OCI-LY7 (cell line): ENCODE results near the gene WNK4. TPM values are rescaled to one million over a fixed set of nuclear protein-coding genes. Genes with fewer than 3 reads are reported as not detected.
"Not testable (repeated sequence)": the region's sequence is repeated elsewhere in the genome, so short reads cannot be mapped to it uniquely, and the experiment has no call there.

Experiments
- Bru-seq: library from RNA; stranded (reverse); fragments of 400-500 nt; gene quantifications from one replicate; lab custom pipeline; 2021; lab: Mats Ljungman, UMichigan
- BruChase-seq, 2 experiments: library from RNA; stranded (reverse); fragments of 400-500 nt; gene quantifications; one replicate each; lab custom pipeline; 2021; lab: Mats Ljungman, UMichigan
- BruUV-seq: library from RNA; stranded (reverse); fragments of 400-500 nt; replicated peaks from 2 replicates; lab custom pipeline; 2021; lab: Mats Ljungman, UMichigan
- CTCF ChIA-PET: fragments of 300-600 bp; sonication (Branson Sonifier 250); formaldehyde crosslinking; loops from one replicate; lab custom pipeline; 2022; ENCODE audit warnings: antibody characterized with exemption; ENCODE audit not compliant: unreplicated experiment; lab: Charles Lee
- POLR2A ChIA-PET: fragments of 300-600 bp; sonication (Branson Sonifier 250); formaldehyde crosslinking; loops from one replicate; lab custom pipeline; 2022; ENCODE audit warnings: antibody characterized with exemption; lab: Charles Lee
- DNase-seq: peaks from one replicate; pipeline ENCODE4 v3.0.0-alpha.2; 2015; ENCODE audit warnings: low spot score
- H2AFZ ChIP-seq: fragments of 200-600 bp; sonication (generic), shearing (Covaris generic); 2 replicates; pipeline ENCODE4 v1.6.1; 2014; ENCODE audit warnings: mild to moderate bottlenecking, antibody characterized with exemption, low read length, moderate library complexity
- H3K27ac ChIP-seq: fragments of 200-600 bp; sonication (generic); 2 replicates; pipeline ENCODE4 v1.5.1; 2014; ENCODE audit warnings: mixed run types, low read depth, mild to moderate bottlenecking, moderate library complexity, low read length, inconsistent platforms; ENCODE audit not compliant: poor library complexity, severe bottlenecking
- H3K36me3 ChIP-seq: fragments of 200-600 bp; sonication (generic); 2 replicates; pipeline ENCODE4 v1.6.1; 2014; ENCODE audit warnings: mild to moderate bottlenecking, antibody characterized with exemption, low read length, moderate library complexity, mixed read lengths; ENCODE audit not compliant: insufficient read depth
- H3K4me1 ChIP-seq: fragments of 200-600 bp; sonication (generic); 2 replicates; pipeline ENCODE4 v1.5.1; 2014; ENCODE audit warnings: mild to moderate bottlenecking, low read length; ENCODE audit not compliant: insufficient read depth, poor library complexity, severe bottlenecking
- H3K4me2 ChIP-seq: fragments of 200-600 bp; sonication (generic); 2 replicates; pipeline ENCODE4 v1.6.1; 2014; ENCODE audit warnings: mild to moderate bottlenecking, low read length
- H3K4me3 ChIP-seq: fragments of 200-600 bp; sonication (generic); 2 replicates; pipeline ENCODE4 v1.5.1; 2014; ENCODE audit warnings: mild to moderate bottlenecking, low read depth, low read length; ENCODE audit not compliant: poor library complexity, severe bottlenecking
- H3K79me2 ChIP-seq: fragments of 200-600 bp; sonication (generic); 2 replicates; pipeline ENCODE4 v1.6.1; 2016; ENCODE audit warnings: low read depth, mild to moderate bottlenecking, low read length, moderate library complexity, mixed read lengths; ENCODE audit not compliant: insufficient read depth
- H3K9me2 ChIP-seq: fragments of 200-600 bp; sonication (generic); 2 replicates; pipeline ENCODE4 v1.6.1; 2016; ENCODE audit warnings: mild to moderate bottlenecking, low read length, mixed read lengths; ENCODE audit not compliant: insufficient read depth
- H3K9me3 ChIP-seq: fragments of 200-600 bp; sonication (generic); 2 replicates; pipeline ENCODE4 v1.6.1; 2014; ENCODE audit warnings: mild to moderate bottlenecking, mixed run types, low read length, mixed read lengths
- H4K20me1 ChIP-seq: fragments of 200-600 bp; sonication (generic); 2 replicates; pipeline ENCODE4 v1.6.1; 2014; ENCODE audit warnings: mild to moderate bottlenecking, antibody characterized with exemption, low read length, moderate library complexity, mixed read lengths; ENCODE audit not compliant: insufficient read depth
- EZH2phosphoT487 ChIP-seq: fragments of 200-600 bp; sonication (generic); IDR thresholded peaks from 2 replicates; pipeline ENCODE4 v1.6.1; 2018; ENCODE audit warnings: low read depth, borderline replicate concordance, mild to moderate bottlenecking, mixed run types, antibody characterized with exemption, low read length, moderate library complexity, mixed read lengths
- intact Hi-C: fragments of 100-400 bp; cut with micrococcal nuclease; formaldehyde crosslinking; loops from one replicate; pipeline ENCODE4 v1.10.0; 2022; ENCODE audit not compliant: unreplicated experiment
- long read RNA-seq: library from polyadenylated mRNA; stranded (forward); transcript quantifications from one replicate; pipeline ENCODE4 v2.0.0, GENCODE V29; 2022
- total RNA-seq, 2 experiments: library from RNA; depleted of rRNA in 1 of 2; stranded (reverse); fragments of >200 nt in 1 of 2; shearing (Covaris generic) in 1 of 2; gene quantifications; 2 replicates each; pipeline ENCODE4 v1.2.3, GENCODE V29; 2014 to 2022
- TF ChIP-seq, protein P1 (sequence below): fragments of 200-600 bp; sonication (generic); conservative IDR thresholded peaks from 2 replicates; pipeline ENCODE4 v1.5.1; 2014; ENCODE audit warnings: mild to moderate bottlenecking, antibody characterized with exemption, low read length, moderate library complexity, mixed read lengths

The WNK4 gene
- total RNA-seq (2014; rRNA removed; shearing (Covaris generic)) (1.2 and 2.4 TPM in 2 replicates), total RNA-seq (2022) (8.3 and 10.9 TPM in 2 replicates), Bru-seq, nascent RNA (percentile 45 among the genes with signal in this experiment), BruChase-seq, experiment 1, labeled RNA remaining after a 6-hour chase (percentile 60 among the genes with signal in this experiment), BruChase-seq, experiment 2, labeled RNA remaining after a 2-hour chase (percentile 57 among the genes with signal in this experiment)
- long read RNA-seq, partial matches to known transcripts = 4 of 4 reads
- long read RNA-seq, other reads (novel, unspliced or antisense) = 0 of 4 reads

GRCh38 chr17:42779936-42780850 is at the start of gene WNK4:
WNK4 (plus strand) TSS chr17:42780610; CDS start chr17:42780699, 89 bp downstream.
- Histone ChIP-seq H3K4me2 (no peak within 1 kb of the TSS), H3K9me2 (no peaks in the 10 kb centered on the region), H3K4me1 (no peaks in the 10 kb centered on the region), H3K36me3 (peaks cover 40% of the 10 kb centered on the region), H3K9me3 (no peaks in the 10 kb centered on the region), H2AFZ (no peak within 1 kb of the TSS), H3K27ac (no peak within 1 kb of the TSS), H3K4me3 (no peak within 1 kb of the TSS), H4K20me1 (no peaks in the 10 kb centered on the region), H3K79me2 (no peaks in the 10 kb centered on the region)
- TF ChIP-seq, protein P1, sequence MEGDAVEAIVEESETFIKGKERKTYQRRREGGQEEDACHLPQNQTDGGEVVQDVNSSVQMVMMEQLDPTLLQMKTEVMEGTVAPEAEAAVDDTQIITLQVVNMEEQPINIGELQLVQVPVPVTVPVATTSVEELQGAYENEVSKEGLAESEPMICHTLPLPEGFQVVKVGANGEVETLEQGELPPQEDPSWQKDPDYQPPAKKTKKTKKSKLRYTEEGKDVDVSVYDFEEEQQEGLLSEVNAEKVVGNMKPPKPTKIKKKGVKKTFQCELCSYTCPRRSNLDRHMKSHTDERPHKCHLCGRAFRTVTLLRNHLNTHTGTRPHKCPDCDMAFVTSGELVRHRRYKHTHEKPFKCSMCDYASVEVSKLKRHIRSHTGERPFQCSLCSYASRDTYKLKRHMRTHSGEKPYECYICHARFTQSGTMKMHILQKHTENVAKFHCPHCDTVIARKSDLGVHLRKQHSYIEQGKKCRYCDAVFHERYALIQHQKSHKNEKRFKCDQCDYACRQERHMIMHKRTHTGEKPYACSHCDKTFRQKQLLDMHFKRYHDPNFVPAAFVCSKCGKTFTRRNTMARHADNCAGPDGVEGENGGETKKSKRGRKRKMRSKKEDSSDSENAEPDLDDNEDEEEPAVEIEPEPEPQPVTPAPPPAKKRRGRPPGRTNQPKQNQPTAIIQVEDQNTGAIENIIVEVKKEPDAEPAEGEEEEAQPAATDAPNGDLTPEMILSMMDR = no peak
- no peak for TF ChIP-seq EZH2phosphoT487
- POLR2A ChIA-PET = no interaction called here
- intact Hi-C loops = no loop called here
- BruUV-seq = no TSS peak
- no peak for DNase-seq
- CTCF ChIA-PET = interaction anchor here (0.6 kb wide), 1 partner anchor 125 kb away, joined by 3 read pairs; no protein-coding TSS in a partner anchor

GRCh38 chr17:42740699-42741098 is 39.7 kb upstream of the WNK4 start:
- Histone ChIP-seq H2AFZ (no peak overlapping the region), H3K79me2 (peaks cover 19% of the 10 kb centered on the region), H3K9me3 (no peaks in the 10 kb centered on the region), H3K4me3 (no peak overlapping the region), H3K36me3 (peaks cover 4% of the 10 kb centered on the region; the same call in 1 of the 2 replicates), H3K4me2 (no peak overlapping the region), H3K4me1 (peaks cover 35% of the 10 kb centered on the region), H4K20me1 (no peaks in the 10 kb centered on the region), H3K9me2 (no peaks in the 10 kb centered on the region), H3K27ac (no peak overlapping the region)
- ChIA-PET CTCF (no interaction called here), POLR2A (interaction anchor here (0.7 kb wide), 1 partner anchor 12 kb away, joined by 4 read pairs; no protein-coding TSS in a partner anchor)
- TF ChIP-seq, protein P1 = no peak
- no peak for TF ChIP-seq EZH2phosphoT487
- intact Hi-C loops = no loop called here
- DNase-seq = no peak
- no TSS peak for BruUV-seq

- not testable (repeated sequence) for BruUV-seq, DNase-seq
Observed at GRCh38 chr17:42742916-42743315, 37.5 kb upstream of the WNK4 start.

More at GRCh38 chr17:42742916-42743315, 37.5 kb upstream of the WNK4 start:
- H3K79me2 ChIP-seq = peaks cover 19% of the 10 kb centered on the region
- H3K36me3 ChIP-seq, H3K9me3 ChIP-seq, H3K27ac ChIP-seq, CTCF ChIA-PET, H2AFZ ChIP-seq, H3K9me2 ChIP-seq, H3K4me3 ChIP-seq, intact Hi-C loops, H4K20me1 ChIP-seq: not testable (repeated sequence)
- peaks cover 25% of the 10 kb centered on the region for H3K4me1 ChIP-seq
- POLR2A ChIA-PET = interaction anchor here (0.7 to 1.1 kb wide), 4 partner anchors 9 to 255 kb away, joined by 3 read pairs; partner anchors contain the start of gene G6PC1
- peak overlapping the region; percentile 83 for H3K4me2 ChIP-seq
